Measurements from ENCODE around the gene ZBTB40.

ZBTB40 gene

GRCh38 chr1:22551591-22551990 is 99.9 kb downstream of the ZBTB40 start:
- no peak for TF ChIP-seq CTCF (IDR thresholded peaks at IDR 0.05; ENCODE audit: poor library complexity, severe bottlenecking)
- no peaks in the 10 kb centered on the region for H3K4me1 ChIP-seq (ENCODE audit: insufficient read depth, poor library complexity, severe bottlenecking)
- H3K36me3 ChIP-seq (ENCODE audit: low read depth): no peaks in the 10 kb centered on the region
- DNase-seq (ENCODE audit: low spot score): no peak
- H3K27me3 ChIP-seq (ENCODE audit: insufficient read depth, poor library complexity, severe bottlenecking): peaks cover 15% of the 10 kb centered on the region
- no peaks in the 10 kb centered on the region for H3K9me3 ChIP-seq (ENCODE audit: severe bottlenecking)
- H3K27ac ChIP-seq (ENCODE audit: poor library complexity, severe bottlenecking): no peak overlapping the region
- ATAC-seq (ENCODE audit: low read depth): no peak
- H3K4me3 ChIP-seq (ENCODE audit: severe bottlenecking): no peak overlapping the region

DNA sequence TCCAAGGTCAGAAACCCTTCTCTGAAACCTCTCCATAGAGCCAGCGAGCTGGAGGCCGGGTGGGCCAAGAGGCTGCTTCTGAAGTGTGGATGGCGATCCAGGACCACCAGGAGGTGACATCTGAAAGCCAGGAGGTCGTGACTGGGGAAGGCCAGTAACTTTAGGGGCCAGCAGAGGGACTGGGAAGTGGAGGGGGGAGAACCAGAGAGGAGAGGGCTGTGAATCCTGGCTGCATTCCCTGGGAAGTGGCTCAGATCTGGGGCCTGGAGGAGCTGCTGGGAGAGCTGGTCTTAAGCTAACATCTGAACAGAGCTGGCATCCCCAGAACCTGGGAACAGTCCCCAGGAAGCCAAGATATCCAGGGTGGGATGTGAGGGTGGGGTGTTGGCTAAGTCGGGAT is 100.4 kb downstream of the ZBTB40 start:
- no peaks in the 10 kb centered on the region for H3K4me1 ChIP-seq (ENCODE audit: insufficient read depth, poor library complexity, severe bottlenecking)
- TF ChIP-seq CTCF (IDR thresholded peaks at IDR 0.05; ENCODE audit: poor library complexity, severe bottlenecking): no peak
- DNase-seq (ENCODE audit: low spot score) (no peak), ATAC-seq (ENCODE audit: low read depth) (no peak)
- H3K4me3 ChIP-seq (ENCODE audit: severe bottlenecking): no peak overlapping the region
- H3K27me3 ChIP-seq (ENCODE audit: insufficient read depth, poor library complexity, severe bottlenecking): peaks cover 11% of the 10 kb centered on the region
- no peaks in the 10 kb centered on the region for H3K9me3 ChIP-seq (ENCODE audit: severe bottlenecking)
- H3K27ac ChIP-seq (ENCODE audit: poor library complexity, severe bottlenecking): no peak overlapping the region
- no peaks in the 10 kb centered on the region for H3K36me3 ChIP-seq (ENCODE audit: low read depth)

GRCh38 chr1:22553104-22553880 is 101.6 kb downstream of the ZBTB40 start:
- H3K4me1 ChIP-seq (ENCODE audit: insufficient read depth, poor library complexity, severe bottlenecking): no peaks in the 10 kb centered on the region
- no peak overlapping the region for H3K4me3 ChIP-seq (ENCODE audit: severe bottlenecking)
- no peaks in the 10 kb centered on the region for H3K9me3 ChIP-seq (ENCODE audit: severe bottlenecking)
- H3K27me3 ChIP-seq (ENCODE audit: insufficient read depth, poor library complexity, severe bottlenecking): peaks cover 5% of the 10 kb centered on the region
- TF ChIP-seq CTCF (IDR thresholded peaks at IDR 0.05; ENCODE audit: poor library complexity, severe bottlenecking): no peak
- no peak overlapping the region for H3K27ac ChIP-seq (ENCODE audit: poor library complexity, severe bottlenecking)
- H3K36me3 ChIP-seq (ENCODE audit: low read depth): no peaks in the 10 kb centered on the region
- ATAC-seq (ENCODE audit: low read depth) (no peak), DNase-seq (ENCODE audit: low spot score) (no peak)

DNA sequence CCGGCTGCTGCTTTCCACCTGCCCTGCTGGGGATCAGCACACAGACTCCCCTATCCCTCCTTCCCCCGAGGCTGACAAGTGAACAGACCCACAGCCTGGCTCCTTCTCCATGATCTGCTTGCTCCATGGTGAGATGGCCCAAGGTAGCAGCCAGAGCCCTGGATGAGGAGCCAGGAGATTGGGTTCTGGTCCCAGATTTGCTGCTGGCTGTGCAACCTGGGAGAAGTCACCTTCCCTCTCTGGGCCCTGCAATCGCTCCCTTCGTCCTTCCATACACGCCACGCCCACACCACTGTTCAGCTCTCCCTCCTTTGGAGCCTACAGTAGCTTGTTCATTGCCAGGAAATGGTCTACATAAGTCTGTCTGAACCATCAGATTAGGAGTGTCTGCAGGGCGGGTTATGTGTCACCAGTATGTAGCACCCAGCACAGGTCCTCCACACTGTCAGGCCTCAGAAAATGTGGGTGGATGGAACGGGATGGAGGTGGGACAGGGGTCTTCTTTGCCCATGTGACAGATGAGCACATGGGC is 102.4 kb downstream of the ZBTB40 start:
- no peak overlapping the region for H3K4me3 ChIP-seq (ENCODE audit: severe bottlenecking)

More for the DNA sequence above, 102.4 kb downstream of the ZBTB40 start:
- Histone ChIP-seq H3K4me1 (ENCODE audit: insufficient read depth, poor library complexity, severe bottlenecking) (no peaks in the 10 kb centered on the region), H3K36me3 (ENCODE audit: low read depth) (no peaks in the 10 kb centered on the region), H3K27me3 (ENCODE audit: insufficient read depth, poor library complexity, severe bottlenecking) (peaks cover 3% of the 10 kb centered on the region), H3K27ac (ENCODE audit: poor library complexity, severe bottlenecking) (no peak overlapping the region), H3K9me3 (ENCODE audit: severe bottlenecking) (no peaks in the 10 kb centered on the region)
- no peak for TF ChIP-seq CTCF (IDR thresholded peaks at IDR 0.05; ENCODE audit: poor library complexity, severe bottlenecking)
- no peak for ATAC-seq (ENCODE audit: low read depth)
- no peak for DNase-seq (ENCODE audit: low spot score)

All from RWPE2 (cell line).